ENCODE measurements around the gene TXNL1.

The TXNL1 gene

DNA sequence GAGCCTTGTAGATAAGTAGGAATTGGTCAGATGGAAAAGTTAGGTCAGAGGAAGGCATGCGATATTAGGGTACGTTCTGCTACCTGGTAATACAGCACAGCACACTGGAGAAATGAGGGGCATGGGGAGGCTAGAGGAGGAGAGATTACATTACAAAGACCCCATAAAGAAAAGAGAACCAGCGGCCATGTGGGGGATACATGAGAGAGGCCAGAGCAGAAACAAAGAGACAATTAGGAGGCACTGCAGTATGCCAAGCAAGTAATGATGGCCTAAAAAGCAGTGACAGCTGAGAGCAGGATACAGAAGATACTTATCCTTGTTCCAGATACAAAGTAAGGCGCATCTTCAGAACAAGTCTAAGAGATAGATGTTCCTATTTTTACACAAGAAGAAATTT, 40.0 kb downstream of the TXNL1 start:
- H2BK120ac ChIP-seq (ENCODE audit: low read depth, low read length) = no peak overlapping the region
- no CpG with 5 or more reads among the region's 4 CpGs for WGBS, 2 donors (ENCODE audit: extremely low coverage in 2 of 2, insufficient read length in 2 of 2, insufficient replicate concordance in 1 of 2)
- no peak overlapping the region for H3K14ac ChIP-seq (ENCODE audit: low read length)
- H3K9ac ChIP-seq (ENCODE audit: low read depth, low read length, poor library complexity) = no peak overlapping the region
- no peak overlapping the region for H2BK15ac ChIP-seq (ENCODE audit: low read length)
- no peaks in the 10 kb centered on the region for H3K27me3 ChIP-seq (ENCODE audit: control insufficient read depth in 3 of 3, insufficient read depth in 3 of 3, low read depth in 1 of 3, low read length in 3 of 3)
- H2AK5ac ChIP-seq (ENCODE audit: low read depth, low read length) = no peak overlapping the region
- no peak overlapping the region for H2BK5ac ChIP-seq (ENCODE audit: low read length)
- H3K4ac ChIP-seq (ENCODE audit: low read length) = no peak overlapping the region
- no peak overlapping the region for H3K23ac ChIP-seq (ENCODE audit: low read depth, low read length, poor library complexity)
- no peak overlapping the region for H4K91ac ChIP-seq (ENCODE audit: low read depth, low read length, poor library complexity)
- H2AFZ ChIP-seq (ENCODE audit: low read length) = no peak overlapping the region
- H3K4me1 ChIP-seq (ENCODE audit: control insufficient read depth in 2 of 2, insufficient read depth in 1 of 2, low read depth in 1 of 2, low read length in 2 of 2) = peaks cover 5 to 16% of the 10 kb centered on the region in 2 donors
- H4K8ac ChIP-seq (ENCODE audit: low read depth, low read length) = no peak overlapping the region
- no peak overlapping the region for H2BK12ac ChIP-seq (ENCODE audit: low read length)
- H3K36me3 ChIP-seq (replicated peaks in 1 of 2; ENCODE audit: control insufficient read depth in 2 of 2, insufficient read depth in 2 of 2, low read length in 2 of 2) = peaks cover 0 to 25% of the 10 kb centered on the region in 2 donors
- H3K4me3 ChIP-seq (ENCODE audit: low read length in 2 of 2) = no peak overlapping the region
- no peaks in the 10 kb centered on the region for H3K9me3 ChIP-seq (replicated peaks in 1 of 2; ENCODE audit: control insufficient read depth in 2 of 2, insufficient read depth in 1 of 2, low read depth in 1 of 2, low read length in 2 of 2)
- no peak for DNase-seq (ENCODE audit: low spot score)
- no peak overlapping the region for H3K18ac ChIP-seq (ENCODE audit: low read length)
- H3K79me1 ChIP-seq (ENCODE audit: low read depth, low read length) = no peaks in the 10 kb centered on the region
- no peak overlapping the region for H3K27ac ChIP-seq (replicated peaks; ENCODE audit: low read length)
- no peak overlapping the region for H3K4me2 ChIP-seq (ENCODE audit: insufficient read depth, low read length, poor library complexity, severe bottlenecking)

GRCh38 chr18:56593906-56594305, 44.5 kb downstream of the TXNL1 start:
- no peak overlapping the region for H3K14ac ChIP-seq (ENCODE audit: low read length)
- H4K8ac ChIP-seq (ENCODE audit: low read depth, low read length) = no peak overlapping the region

DNA sequence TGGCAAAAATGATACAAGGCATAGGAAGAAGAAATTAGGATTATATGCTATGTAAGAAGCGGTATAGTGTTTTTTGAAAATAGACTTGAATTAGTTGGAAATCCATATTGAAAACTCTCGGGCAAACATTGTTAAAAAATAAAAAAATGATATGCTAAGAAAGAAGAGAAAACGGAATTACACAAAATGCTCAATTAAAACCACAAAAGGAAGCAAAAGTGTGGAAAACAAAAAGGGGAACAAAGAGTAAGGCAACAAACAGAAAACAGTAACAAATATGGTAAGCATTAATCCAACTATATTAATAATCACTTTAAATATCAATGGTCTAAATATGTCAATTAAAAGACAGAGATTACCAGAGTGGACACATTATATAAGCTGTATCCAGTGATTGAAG, 58.4 kb downstream of the TXNL1 start:
- H2BK120ac ChIP-seq (ENCODE audit: low read depth, low read length) = no peak overlapping the region
- peaks cover 0 to 3% of the 10 kb centered on the region in 2 donors for H3K4me1 ChIP-seq (ENCODE audit: control insufficient read depth in 2 of 2, insufficient read depth in 1 of 2, low read depth in 1 of 2, low read length in 2 of 2)
- H2BK15ac ChIP-seq (ENCODE audit: low read length) = no peak overlapping the region
- no peak overlapping the region for H3K4me2 ChIP-seq (ENCODE audit: insufficient read depth, low read length, poor library complexity, severe bottlenecking)
- no peak overlapping the region for H2BK12ac ChIP-seq (ENCODE audit: low read length)
- H4K8ac ChIP-seq (ENCODE audit: low read depth, low read length) = no peak overlapping the region
- DNase-seq (ENCODE audit: low spot score) = no peak
- H3K27ac ChIP-seq (replicated peaks; ENCODE audit: low read length) = no peak overlapping the region
- H2AFZ ChIP-seq (ENCODE audit: low read length) = no peak overlapping the region
- no peak overlapping the region for H4K91ac ChIP-seq (ENCODE audit: low read depth, low read length, poor library complexity)
- H3K14ac ChIP-seq (ENCODE audit: low read length) = no peak overlapping the region
- no peaks in the 10 kb centered on the region for H3K79me1 ChIP-seq (ENCODE audit: low read depth, low read length)
- H2BK5ac ChIP-seq (ENCODE audit: low read length) = no peak overlapping the region
- H3K4ac ChIP-seq (ENCODE audit: low read length) = no peak overlapping the region
- H3K9ac ChIP-seq (ENCODE audit: low read depth, low read length, poor library complexity) = no peak overlapping the region
- WGBS, 2 donors (ENCODE audit: extremely low coverage in 2 of 2, insufficient read length in 2 of 2, insufficient replicate concordance in 1 of 2) = no CpG with 5 or more reads among the region's 3 CpGs
- no peaks in the 10 kb centered on the region for H3K36me3 ChIP-seq (replicated peaks in 1 of 2; ENCODE audit: control insufficient read depth in 2 of 2, insufficient read depth in 2 of 2, low read length in 2 of 2)
- H3K27me3 ChIP-seq (ENCODE audit: control insufficient read depth in 3 of 3, insufficient read depth in 3 of 3, low read depth in 1 of 3, low read length in 3 of 3) = no peaks in the 10 kb centered on the region
- H2AK5ac ChIP-seq (ENCODE audit: low read depth, low read length) = no peak overlapping the region
- H3K4me3 ChIP-seq (ENCODE audit: low read length in 2 of 2) = no peak overlapping the region
- H3K23ac ChIP-seq (ENCODE audit: low read depth, low read length, poor library complexity) = no peak overlapping the region
- H3K18ac ChIP-seq (ENCODE audit: low read length) = no peak overlapping the region
- H3K9me3 ChIP-seq (replicated peaks in 1 of 2; ENCODE audit: control insufficient read depth in 2 of 2, insufficient read depth in 1 of 2, low read depth in 1 of 2, low read length in 2 of 2) = peaks cover 0 to 15% of the 10 kb centered on the region in 2 donors

More at GRCh38 chr18:56593906-56594305, 44.5 kb downstream of the TXNL1 start:
- Histone ChIP-seq H2AFZ (ENCODE audit: low read length) (no peak overlapping the region), H2BK5ac (ENCODE audit: low read length) (no peak overlapping the region), H2BK15ac (ENCODE audit: low read length) (no peak overlapping the region), H3K4me3 (ENCODE audit: low read length in 2 of 2) (no peak overlapping the region), H3K4me2 (ENCODE audit: insufficient read depth, low read length, poor library complexity, severe bottlenecking) (no peak overlapping the region), H3K4ac (ENCODE audit: low read length) (no peak overlapping the region), H3K23ac (ENCODE audit: low read depth, low read length, poor library complexity) (no peak overlapping the region), H2AK5ac (ENCODE audit: low read depth, low read length) (no peak overlapping the region), H3K27me3 (ENCODE audit: control insufficient read depth in 3 of 3, insufficient read depth in 3 of 3, low read depth in 1 of 3, low read length in 3 of 3) (no peaks in the 10 kb centered on the region), H2BK120ac (ENCODE audit: low read depth, low read length) (no peak overlapping the region), H3K9ac (ENCODE audit: low read depth, low read length, poor library complexity) (no peak overlapping the region), H3K36me3 (replicated peaks in 1 of 2; ENCODE audit: control insufficient read depth in 2 of 2, insufficient read depth in 2 of 2, low read length in 2 of 2) (no peaks in the 10 kb centered on the region), H3K9me3 (replicated peaks in 1 of 2; ENCODE audit: control insufficient read depth in 2 of 2, insufficient read depth in 1 of 2, low read depth in 1 of 2, low read length in 2 of 2) (no peaks in the 10 kb centered on the region), H3K27ac (replicated peaks; ENCODE audit: low read length) (no peak overlapping the region), H3K79me1 (ENCODE audit: low read depth, low read length) (no peaks in the 10 kb centered on the region), H3K4me1 (ENCODE audit: control insufficient read depth in 2 of 2, insufficient read depth in 1 of 2, low read depth in 1 of 2, low read length in 2 of 2) (peaks cover 5 to 8% of the 10 kb centered on the region in 2 donors), H4K91ac (ENCODE audit: low read depth, low read length, poor library complexity) (no peak overlapping the region), H3K18ac (ENCODE audit: low read length) (no peak overlapping the region), H2BK12ac (ENCODE audit: low read length) (no peak overlapping the region)
- WGBS, 2 donors (ENCODE audit: extremely low coverage in 2 of 2, insufficient read length in 2 of 2, insufficient replicate concordance in 1 of 2) = no CpG with 5 or more reads among the region's 4 CpGs
- no peak for DNase-seq (ENCODE audit: low spot score)

DNA sequence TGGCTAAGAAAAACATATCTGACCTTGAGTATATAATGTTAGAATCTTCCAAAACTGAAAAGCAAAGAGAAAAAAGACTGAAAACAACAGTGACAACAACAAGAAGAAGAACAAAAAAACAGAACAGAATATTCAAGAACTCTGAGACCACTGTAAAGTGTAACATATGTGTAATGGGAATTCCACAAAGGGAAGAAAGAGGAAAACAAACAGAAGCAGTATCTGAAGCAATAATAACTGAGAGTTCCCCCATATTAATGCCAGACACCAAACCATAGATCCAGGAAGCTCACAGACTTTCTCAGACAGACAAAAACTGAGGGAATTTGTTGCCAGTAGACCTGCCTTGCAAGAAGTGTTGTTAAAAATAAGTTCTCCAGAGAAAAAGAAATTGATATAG, 58.9 kb downstream of the TXNL1 start:
- Histone ChIP-seq H2AFZ (ENCODE audit: low read length) (no peak overlapping the region), H2BK120ac (ENCODE audit: low read depth, low read length) (no peak overlapping the region), H3K4me2 (ENCODE audit: insufficient read depth, low read length, poor library complexity, severe bottlenecking) (no peak overlapping the region), H2BK5ac (ENCODE audit: low read length) (no peak overlapping the region), H3K14ac (ENCODE audit: low read length) (no peak overlapping the region), H3K9me3 (replicated peaks in 1 of 2; ENCODE audit: control insufficient read depth in 2 of 2, insufficient read depth in 1 of 2, low read depth in 1 of 2, low read length in 2 of 2) (peaks cover 0 to 15% of the 10 kb centered on the region in 2 donors), H3K9ac (ENCODE audit: low read depth, low read length, poor library complexity) (no peak overlapping the region), H2AK5ac (ENCODE audit: low read depth, low read length) (no peak overlapping the region), H3K27me3 (ENCODE audit: control insufficient read depth in 3 of 3, insufficient read depth in 3 of 3, low read depth in 1 of 3, low read length in 3 of 3) (no peaks in the 10 kb centered on the region), H3K4me1 (ENCODE audit: control insufficient read depth in 2 of 2, insufficient read depth in 1 of 2, low read depth in 1 of 2, low read length in 2 of 2) (peaks cover 0 to 3% of the 10 kb centered on the region in 2 donors), H2BK15ac (ENCODE audit: low read length) (no peak overlapping the region), H2BK12ac (ENCODE audit: low read length) (no peak overlapping the region), H3K23ac (ENCODE audit: low read depth, low read length, poor library complexity) (no peak overlapping the region), H3K36me3 (replicated peaks in 1 of 2; ENCODE audit: control insufficient read depth in 2 of 2, insufficient read depth in 2 of 2, low read length in 2 of 2) (no peaks in the 10 kb centered on the region), H3K27ac (replicated peaks; ENCODE audit: low read length) (no peak overlapping the region), H4K91ac (ENCODE audit: low read depth, low read length, poor library complexity) (no peak overlapping the region), H4K8ac (ENCODE audit: low read depth, low read length) (no peak overlapping the region), H3K79me1 (ENCODE audit: low read depth, low read length) (no peaks in the 10 kb centered on the region), H3K4ac (ENCODE audit: low read length) (no peak overlapping the region), H3K4me3 (ENCODE audit: low read length in 2 of 2) (no peak overlapping the region), H3K18ac (ENCODE audit: low read length) (no peak overlapping the region)
- DNase-seq (ENCODE audit: low spot score) = no peak
